GM12878 (cell line): ENCODE data around the gene THBS3. TPM values are rescaled to one million over a fixed set of nuclear protein-coding genes. Genes with fewer than 3 reads are reported as not detected.
A peak's percentile ranks its signal among the peaks of the same experiment; 100 is the strongest.
"Not testable (repeated sequence)": the region's sequence is repeated elsewhere in the genome, so short reads cannot be mapped to it uniquely, and the experiment has no call there.

Experiments
- ATAC-seq: fragments of 200-7000 bp; cut with Tn5 transposase; 3 replicates; pipeline ENCODE4 v1.9.1; 2020; ENCODE audit warnings: mild to moderate bottlenecking, moderate library complexity
- BruUV-seq: library from RNA; stranded (reverse); fragments of 400-500 nt; replicated peaks from 2 replicates; lab custom pipeline; 2021; lab: Mats Ljungman, UMichigan
- CTCF ChIA-PET: fragments of 300-600 bp; sonication (Branson Sonifier 250); formaldehyde crosslinking; extraction: SDS; loops from one replicate; lab custom pipeline; 2021; ENCODE audit warnings: inconsistent platforms; lab: Yijun Ruan, JAX
- POLR2A ChIA-PET: fragments of 350-600 bp; formaldehyde crosslinking; extraction: SDS; loops from one replicate; lab custom pipeline; 2021; ENCODE audit warnings: inconsistent platforms; lab: Charles Lee
- RAD21 ChIA-PET: fragments of 300-600 bp; sonication (Branson Sonifier 250); formaldehyde crosslinking; loops from one replicate; lab custom pipeline; 2023; ENCODE audit warnings: antibody characterized with exemption; ENCODE audit not compliant: unreplicated experiment; lab: Charles Lee
- SMC1A ChIA-PET: fragments of 300-600 bp; sonication (Branson Sonifier 250); formaldehyde crosslinking; loops from one replicate; lab custom pipeline; 2023; ENCODE audit not compliant: unreplicated experiment, uncharacterized antibody; lab: Charles Lee
- DNase-seq: peaks from one replicate; pipeline ENCODE4 v3.0.0-alpha.2; 2011; ENCODE audit warnings: low read depth, low spot score
- FAIRE-seq: peaks from 3 replicates; lab custom pipeline; 2011; peaks lifted over from hg19 to GRCh38; lab: Jason Lieb, UNC
- H2AFZ ChIP-seq: 2 replicates; pipeline ENCODE4 v1.6.0; 2011; ENCODE audit warnings: low read depth, low read length, control low read depth; ENCODE audit not compliant: control insufficient read depth
- H3K27ac ChIP-seq: 2 replicates; pipeline ENCODE4 v1.5.1; 2011; ENCODE audit warnings: control low read depth; ENCODE audit not compliant: control insufficient read depth, insufficient read depth
- H3K27me3 ChIP-seq, 2 experiments: replicated peaks in 1 of 2; 2 replicates each; pipeline versions ENCODE4 v1.6.0 to v1.6.1; 2011; ENCODE audit warnings: low read length in 1 of 2; ENCODE audit not compliant: control insufficient read depth in 2 of 2, insufficient read depth in 2 of 2
- H3K36me3 ChIP-seq, 2 experiments: 2 replicates each; pipeline ENCODE4 v1.5.1; 2011; ENCODE audit warnings: low read length in 1 of 2; ENCODE audit not compliant: control insufficient read depth in 2 of 2, insufficient read depth in 2 of 2
- H3K4me1 ChIP-seq: 2 replicates; pipeline ENCODE4 v1.6.1; 2011; ENCODE audit warnings: mild to moderate bottlenecking, low read length, moderate library complexity, mixed read lengths; ENCODE audit not compliant: control insufficient read depth, insufficient read depth
- H3K4me2 ChIP-seq: 2 replicates; pipeline ENCODE4 v1.6.0; 2011; ENCODE audit warnings: control low read depth; ENCODE audit not compliant: control insufficient read depth, insufficient read depth
- H3K4me3 ChIP-seq: fragments of 200-600 bp; sonication (generic); 2 replicates; pipeline ENCODE4 v1.5.1; 2016
- H3K79me2 ChIP-seq: 2 replicates; pipeline ENCODE4 v1.6.0; 2011; ENCODE audit warnings: low read length; ENCODE audit not compliant: control insufficient read depth, insufficient read depth
- H3K9ac ChIP-seq: 2 replicates; pipeline ENCODE4 v1.8.0; 2011; ENCODE audit warnings: low read length, control low read depth, mixed read lengths; ENCODE audit not compliant: control insufficient read depth, insufficient read depth
- H3K9me3 ChIP-seq: replicated peaks from 3 replicates; pipeline ENCODE4 v1.5.1; 2011; ENCODE audit warnings: mild to moderate bottlenecking, low read length; ENCODE audit not compliant: control insufficient read depth, insufficient read depth
- H4K20me1 ChIP-seq: 2 replicates; pipeline ENCODE4 v1.6.0; 2011; ENCODE audit not compliant: control insufficient read depth, insufficient read depth
- EED ChIP-seq: sonication (generic); IDR thresholded peaks from 2 replicates; pipeline ENCODE4 v1.6.1; 2016; ENCODE audit warnings: antibody characterized with exemption, low read depth
- FOXK2 ChIP-seq: fragments of 450-650 bp; IDR thresholded peaks from 2 replicates; pipeline ENCODE4 v1.6.1; 2017; ENCODE audit warnings: mild to moderate bottlenecking, moderate library complexity
- IKZF2 ChIP-seq, 2 experiments: fragments of 450-650 bp; IDR thresholded peaks; 2 replicates each; pipeline ENCODE4 v1.6.1; 2017; ENCODE audit warnings: mild to moderate bottlenecking in 2 of 2, moderate library complexity in 2 of 2
- KAT2A ChIP-seq: conservative IDR thresholded peaks from 2 replicates; pipeline ENCODE4 v1.6.1; 2011; ENCODE audit warnings: low read depth, low read length; ENCODE audit not compliant: control insufficient read depth
- MEF2A ChIP-seq: IDR thresholded peaks from 2 replicates; pipeline ENCODE4 v1.6.1; 2011; ENCODE audit warnings: low read depth, mild to moderate bottlenecking, low read length, moderate library complexity; ENCODE audit not compliant: insufficient read depth
- MEF2B ChIP-seq: fragments of 450-650 bp; IDR thresholded peaks from 2 replicates; pipeline ENCODE4 v1.6.1; 2018; ENCODE audit warnings: mild to moderate bottlenecking, moderate library complexity; ENCODE audit not compliant: partially characterized antibody, poor library complexity, severe bottlenecking
- NR2C2 ChIP-seq: IDR thresholded peaks from 2 replicates; pipeline ENCODE4 v1.6.1; 2011; ENCODE audit warnings: borderline replicate concordance, low read depth; ENCODE audit not compliant: control insufficient read depth, insufficient read length
- RB1 ChIP-seq: fragments of 450-650 bp; formaldehyde crosslinking; IDR thresholded peaks from 2 replicates; pipeline ENCODE4 v1.6.1; 2017; ENCODE audit warnings: mild to moderate bottlenecking, borderline replicate concordance
- SRF ChIP-seq, 2 experiments: IDR thresholded peaks; 2 replicates each; pipeline ENCODE4 v1.6.1; 2011; ENCODE audit warnings: low read depth in 2 of 2, low read length in 2 of 2, mild to moderate bottlenecking in 1 of 2, moderate library complexity in 1 of 2
- TBL1XR1 ChIP-seq: IDR thresholded peaks from 2 replicates; pipeline ENCODE4 v1.6.1; 2012; ENCODE audit warnings: low read depth, low read length, improper control_type of control experiment
- WGBS: methylation state at CpG from one replicate; pipeline ENCODE4 v1.1.6; 2016; ENCODE audit warnings: low lambda C conversion rate; ENCODE audit not compliant: insufficient replicate concordance, insufficient coverage; ENCODE audit errors: missing lambda C conversion rate; 5-methylcytosine and 5-hydroxymethylcytosine counted together
- in situ Hi-C: fragments of 300-500 bp; cut with MboI; formaldehyde crosslinking; loops from 9 replicates; pipeline ENCODE4 v1.14.3; 2018; ENCODE audit warnings: mixed read lengths
- intact Hi-C: fragments of 100-400 bp; cut with micrococcal nuclease; formaldehyde crosslinking; loops from one replicate; pipeline ENCODE4 v1.14.2; 2022; ENCODE audit not compliant: unreplicated experiment
- polyA plus RNA-seq, 11 experiments: library from polyadenylated mRNA; depleted of rRNA in 4 of 11; unstranded in 6 of 11; stranded (reverse) in 5 of 11; fragments of >200 nt; fragmentation: Nextera tagmentation in 4 of 11; fragmentation: Illumina TruSeq in 1 of 11; extraction: Ambion mirVana in 4 of 11; extraction: Trizol in 1 of 11; gene quantifications; 1 replicate in 1 of 11; 2 replicates in 10 of 11; pipeline versions ENCODE4 v1.2.1 to v1.2.3, GENCODE V29; 2011 to 2016; ENCODE audit warnings: inconsistent platforms in 2 of 11, missing spikeins in 2 of 11, low read depth in 1 of 11
- total RNA-seq, 4 experiments: library from RNA; depleted of rRNA in 3 of 4; stranded (reverse); fragments of >200 nt in 3 of 4; fragmentation: Illumina TruSeq in 1 of 4; extraction: Trizol in 1 of 4; gene quantifications; 2 replicates each; pipeline versions ENCODE4 v1.2.1 to v1.2.3, GENCODE V29; 2013 to 2021
- TF ChIP-seq, protein P1 (sequence below): IDR thresholded peaks from 2 replicates; pipeline ENCODE4 v1.6.1; 2011; ENCODE audit warnings: mild to moderate bottlenecking, low read depth, low read length, moderate library complexity; ENCODE audit not compliant: insufficient replicate concordance
- TF ChIP-seq, protein P2 (sequence below): fragments of 450-650 bp; IDR thresholded peaks from 2 replicates; pipeline ENCODE4 v1.6.1; 2016; ENCODE audit warnings: mild to moderate bottlenecking

The THBS3 gene
- total and polyA plus RNA-seq, 10 of the 15 experiments (the other 5 are each of a cell fraction or from before 2014, with no cell fraction given): 0.66 to 3.6 (median 2.0) TPM

- TF ChIP-seq, protein P1, sequence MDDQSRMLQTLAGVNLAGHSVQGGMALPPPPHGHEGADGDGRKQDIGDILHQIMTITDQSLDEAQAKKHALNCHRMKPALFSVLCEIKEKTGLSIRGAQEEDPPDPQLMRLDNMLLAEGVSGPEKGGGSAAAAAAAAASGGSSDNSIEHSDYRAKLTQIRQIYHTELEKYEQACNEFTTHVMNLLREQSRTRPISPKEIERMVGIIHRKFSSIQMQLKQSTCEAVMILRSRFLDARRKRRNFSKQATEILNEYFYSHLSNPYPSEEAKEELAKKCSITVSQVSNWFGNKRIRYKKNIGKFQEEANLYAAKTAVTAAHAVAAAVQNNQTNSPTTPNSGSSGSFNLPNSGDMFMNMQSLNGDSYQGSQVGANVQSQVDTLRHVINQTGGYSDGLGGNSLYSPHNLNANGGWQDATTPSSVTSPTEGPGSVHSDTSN: peak; percentile 65
- peak; percentile 51; the same call in 1 of the 2 replicates for TF ChIP-seq MEF2A
- TF ChIP-seq, protein P2, sequence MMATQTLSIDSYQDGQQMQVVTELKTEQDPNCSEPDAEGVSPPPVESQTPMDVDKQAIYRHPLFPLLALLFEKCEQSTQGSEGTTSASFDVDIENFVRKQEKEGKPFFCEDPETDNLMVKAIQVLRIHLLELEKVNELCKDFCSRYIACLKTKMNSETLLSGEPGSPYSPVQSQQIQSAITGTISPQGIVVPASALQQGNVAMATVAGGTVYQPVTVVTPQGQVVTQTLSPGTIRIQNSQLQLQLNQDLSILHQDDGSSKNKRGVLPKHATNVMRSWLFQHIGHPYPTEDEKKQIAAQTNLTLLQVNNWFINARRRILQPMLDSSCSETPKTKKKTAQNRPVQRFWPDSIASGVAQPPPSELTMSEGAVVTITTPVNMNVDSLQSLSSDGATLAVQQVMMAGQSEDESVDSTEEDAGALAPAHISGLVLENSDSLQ: peak; percentile 89
- no peak for TF ChIP-seq FOXK2
- no peak for TF ChIP-seq KAT2A
- no peak for TF ChIP-seq RB1
- TF ChIP-seq TBL1XR1: no peak
- no peak for TF ChIP-seq NR2C2
- TF ChIP-seq SRF (IDR thresholded peaks at IDR 0.05; ENCODE audit: low read depth in 2 of 2, low read length in 2 of 2): no peak
- no peak for TF ChIP-seq EED
- TF ChIP-seq MEF2B: peak; percentile 23
- TF ChIP-seq IKZF2 (IDR thresholded peaks at IDR 0.05): peak in 1 of 2 experiments; percentile 21; a peak in 1 of 4 replicates
- ChIA-PET POLR2A (interaction anchor here (0.5 to 6.9 kb wide), 4 partner anchors 15 to 635 kb away, joined by 4 to 84 read pairs (median 30); partner anchors contain the start of genes MTX1 and THBS3), SMC1A (interaction anchor here (0.8 to 6.7 kb wide), 4 partner anchors 15 to 51 kb away, joined by 3 to 89 read pairs (median 4); partner anchors contain the start of genes KRTCAP2, MTX1 and THBS3), RAD21 (interaction anchor here (1.6 to 6.5 kb wide), 5 partner anchors 15 to 48 kb away, joined by 3 to 85 read pairs (median 7); partner anchors contain the start of genes MTX1 and THBS3), CTCF (interaction anchor here (1.1 to 7.0 kb wide), 7 partner anchors 16 to 138 kb away, joined by 3 to 154 read pairs (median 21); partner anchors contain the start of genes KRTCAP2, MTX1 and THBS3)
- Histone ChIP-seq H2AFZ (peak overlapping the region; percentile 48; the same call in 1 of the 2 replicates), H3K4me2 (peak overlapping the region; percentile 59; the same call in 1 of the 2 replicates), H4K20me1 (no peaks in the 10 kb centered on the region), H3K4me3 (no peak overlapping the region), H3K9ac (no peak overlapping the region), H3K27ac (0 out of 2 replicates have a peak overlapping the region, but pooled peaks have one; percentile 13), H3K79me2 (peaks cover 22% of the 10 kb centered on the region), H3K27me3 (no peaks in the 10 kb centered on the region), H3K4me1 (peaks cover 39% of the 10 kb centered on the region), H3K9me3 (no peaks in the 10 kb centered on the region), H3K36me3 (no peaks in the 10 kb centered on the region; a peak in 1 of 4 replicates)
- ATAC-seq (no peak), DNase-seq (no peak), FAIRE-seq (no peak)
- 17% methylated on average over 7 of the region's 7 CpGs for WGBS
- intact Hi-C loops (no loop called here), in situ Hi-C loops (no loop called here)
- BruUV-seq: no TSS peak
These were observed 15.3 kb upstream of the THBS3 start for GRCh38 chr1:155223047-155223446.

DNA sequence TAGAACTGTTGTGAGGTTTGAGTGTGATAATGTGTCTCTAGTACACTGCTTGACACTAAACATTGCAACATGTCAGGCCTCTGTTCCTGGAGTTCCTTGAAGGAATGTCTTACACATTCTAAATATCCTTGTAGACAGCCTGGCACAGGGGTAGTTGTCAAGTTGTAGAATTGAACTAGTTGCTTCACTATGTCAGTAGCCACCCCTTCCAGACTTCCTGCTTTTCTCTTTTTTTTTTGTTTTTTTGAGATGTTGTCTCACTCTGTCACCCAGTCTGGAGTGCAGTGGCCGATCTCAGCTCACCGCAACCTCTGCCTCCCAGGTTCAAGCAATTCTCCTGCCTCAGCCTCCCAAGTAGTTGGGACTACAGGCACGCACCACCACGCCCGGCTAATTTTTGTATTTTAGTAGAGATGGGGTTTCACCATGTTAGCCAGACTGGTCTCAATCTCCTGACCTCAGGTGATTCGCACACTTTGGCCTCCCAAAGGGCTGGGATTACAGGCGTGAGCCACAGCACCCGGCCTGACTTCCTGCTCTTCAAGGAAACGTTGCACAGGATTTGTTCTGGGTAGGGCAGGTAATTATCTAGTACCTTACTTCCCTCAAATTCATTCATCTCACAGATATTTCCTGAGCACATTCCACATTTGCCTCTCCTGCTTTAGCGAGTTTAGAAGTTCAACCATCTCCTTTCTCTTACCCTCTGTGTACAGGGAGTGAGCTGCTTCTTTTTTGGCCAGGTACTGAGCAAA is 12.7 kb upstream of the THBS3 start:
- H3K4me1 ChIP-seq: peaks cover 30% of the 10 kb centered on the region
- H3K9ac ChIP-seq, H3K27me3 ChIP-seq, BruUV-seq, RAD21 ChIA-PET, FAIRE-seq, ATAC-seq, in situ Hi-C loops, SMC1A ChIA-PET, H3K79me2 ChIP-seq, CTCF ChIA-PET, H4K20me1 ChIP-seq, H3K27ac ChIP-seq, intact Hi-C loops, DNase-seq, H3K9me3 ChIP-seq, H3K4me3 ChIP-seq, H3K4me2 ChIP-seq, H2AFZ ChIP-seq, H3K36me3 ChIP-seq: not testable (repeated sequence)
- POLR2A ChIA-PET: interaction anchor here (0.6 to 1.1 kb wide), 2 partner anchors 31 to 59 kb away, joined by 3 read pairs; no protein-coding TSS in a partner anchor
- WGBS: 90% methylated on average over 10 of the region's 10 CpGs
